AG04449 (cell line): ENCODE measurements around the gene TIGAR.

Experiments used
- CTCF ChIA-PET: fragments of 350-600 bp; formaldehyde crosslinking; extraction: SDS; loops from one replicate; lab custom pipeline; 2021; ENCODE audit warnings: antibody characterized with exemption; lab: Yijun Ruan, JAX
- POLR2A ChIA-PET: fragments of 400-600, 350-600 bp; formaldehyde crosslinking; extraction: SDS; loops from one replicate; lab custom pipeline; 2020; ENCODE audit warnings: antibody characterized with exemption, inconsistent platforms; lab: Yijun Ruan, JAX
- DNase-seq: peaks from one replicate; pipeline ENCODE4 v3.0.0-alpha.2; 2010; ENCODE audit warnings: low read depth, low spot score
- H3K4me3 ChIP-seq: 2 replicates; pipeline ENCODE4 v1.5.1; 2011; ENCODE audit warnings: low read depth, mild to moderate bottlenecking, control low read depth, low read length
- TF ChIP-seq, protein P1 (sequence below): IDR thresholded peaks from one replicate; pipeline ENCODE4 v1.5.1; 2011; ENCODE audit warnings: mild to moderate bottlenecking, moderate library complexity, low read length, control low read depth, inconsistent platforms; ENCODE audit not compliant: insufficient read depth; ENCODE audit errors: missing control alignments

Gene TIGAR

DNA sequence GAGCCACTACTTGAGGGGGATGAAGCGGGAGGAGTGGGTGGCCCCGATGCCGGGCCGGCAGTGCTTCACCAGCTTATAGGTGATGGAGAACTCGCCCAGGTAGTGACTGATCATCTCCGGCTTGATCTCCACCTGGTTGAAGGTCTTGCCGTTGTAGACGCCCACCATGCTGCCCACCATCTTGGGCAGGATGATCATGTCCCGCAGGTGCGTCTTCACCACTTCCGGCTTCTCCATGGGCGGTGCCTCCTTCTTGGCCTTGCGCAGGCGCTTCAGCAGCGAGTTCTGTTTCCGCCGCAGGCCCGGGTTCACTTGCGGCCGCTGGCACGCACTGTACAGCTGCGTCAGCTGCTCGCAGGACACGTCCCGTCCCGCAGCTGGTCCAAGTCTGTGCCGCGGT, 3.4 kb downstream of the TIGAR start:
- no peak overlapping the region for H3K4me3 ChIP-seq
- TF ChIP-seq, protein P1, sequence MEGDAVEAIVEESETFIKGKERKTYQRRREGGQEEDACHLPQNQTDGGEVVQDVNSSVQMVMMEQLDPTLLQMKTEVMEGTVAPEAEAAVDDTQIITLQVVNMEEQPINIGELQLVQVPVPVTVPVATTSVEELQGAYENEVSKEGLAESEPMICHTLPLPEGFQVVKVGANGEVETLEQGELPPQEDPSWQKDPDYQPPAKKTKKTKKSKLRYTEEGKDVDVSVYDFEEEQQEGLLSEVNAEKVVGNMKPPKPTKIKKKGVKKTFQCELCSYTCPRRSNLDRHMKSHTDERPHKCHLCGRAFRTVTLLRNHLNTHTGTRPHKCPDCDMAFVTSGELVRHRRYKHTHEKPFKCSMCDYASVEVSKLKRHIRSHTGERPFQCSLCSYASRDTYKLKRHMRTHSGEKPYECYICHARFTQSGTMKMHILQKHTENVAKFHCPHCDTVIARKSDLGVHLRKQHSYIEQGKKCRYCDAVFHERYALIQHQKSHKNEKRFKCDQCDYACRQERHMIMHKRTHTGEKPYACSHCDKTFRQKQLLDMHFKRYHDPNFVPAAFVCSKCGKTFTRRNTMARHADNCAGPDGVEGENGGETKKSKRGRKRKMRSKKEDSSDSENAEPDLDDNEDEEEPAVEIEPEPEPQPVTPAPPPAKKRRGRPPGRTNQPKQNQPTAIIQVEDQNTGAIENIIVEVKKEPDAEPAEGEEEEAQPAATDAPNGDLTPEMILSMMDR, result no peak
- CTCF ChIA-PET, result interaction anchor here (0.7 kb wide), 1 partner anchor 850 kb away, joined by 4 read pairs; no protein-coding TSS in a partner anchor
- POLR2A ChIA-PET, result no interaction called here
- no peak for DNase-seq

DNA sequence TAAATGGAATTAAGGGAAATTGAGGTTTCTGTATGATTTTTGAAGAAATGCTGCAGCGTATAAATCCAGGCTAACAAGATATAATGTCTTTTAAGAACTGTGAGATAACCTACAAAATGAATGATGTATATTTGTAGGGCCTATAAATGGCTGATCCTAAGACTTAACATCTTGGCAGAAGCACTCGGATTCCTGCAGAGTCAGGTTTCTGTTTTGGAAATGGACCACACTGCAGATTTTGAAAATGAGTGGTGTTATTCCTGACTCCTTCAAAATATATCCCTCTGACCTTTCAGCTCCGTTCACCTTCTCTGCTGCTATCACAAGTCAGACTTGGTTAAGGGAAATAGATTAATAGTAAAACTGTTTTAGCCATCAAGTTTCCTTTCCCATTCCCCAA, 5.0 kb downstream of the TIGAR start:
- ChIA-PET POLR2A (no interaction called here), CTCF (no interaction called here)
- DNase-seq, result no peak
- H3K4me3 ChIP-seq, result no peak overlapping the region
- TF ChIP-seq, protein P1, result no peak

DNA sequence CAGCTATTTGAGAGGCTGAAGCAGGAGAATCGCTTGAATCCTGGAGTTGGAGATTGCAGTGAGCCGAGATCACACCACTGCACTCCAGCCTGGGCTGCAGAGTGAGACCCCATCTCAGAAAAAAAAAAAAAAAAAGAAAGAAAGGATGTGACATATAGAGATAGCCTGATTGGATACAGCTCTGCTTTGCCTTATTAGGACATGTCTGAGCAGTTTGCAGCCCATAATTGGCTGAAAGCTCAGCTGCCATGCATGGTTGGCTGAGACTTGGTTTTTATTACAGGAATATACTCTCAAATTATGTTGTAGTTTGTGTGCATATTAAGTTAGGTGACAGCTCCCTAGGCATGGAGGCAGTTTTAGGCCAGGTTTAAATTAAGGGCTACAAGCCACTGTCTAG, 6.3 kb downstream of the TIGAR start:
- ChIA-PET POLR2A (no interaction called here), CTCF (no interaction called here)
- H3K4me3 ChIP-seq, result no peak overlapping the region
- DNase-seq, result no peak
- TF ChIP-seq, protein P1, result no peak

DNA sequence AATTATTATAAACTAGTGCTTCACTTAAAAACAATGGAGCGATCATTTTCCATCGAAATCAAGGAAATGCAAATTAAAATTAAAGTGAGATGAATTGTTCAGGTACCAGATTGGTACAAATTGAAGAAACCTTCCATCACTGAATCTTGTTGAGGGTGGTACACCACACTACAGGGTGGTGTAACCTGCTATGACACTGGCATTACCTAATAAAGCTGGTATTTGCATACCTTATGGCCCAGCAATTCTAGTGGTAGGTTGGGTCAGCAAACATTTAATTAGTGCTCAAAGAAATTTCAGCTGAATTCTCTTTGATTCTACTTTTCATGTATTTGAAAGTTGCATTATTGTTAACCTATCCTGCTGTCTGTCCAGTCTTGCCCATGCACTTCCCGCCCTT, 9.2 kb downstream of the TIGAR start:
- no peak for DNase-seq
- TF ChIP-seq, protein P1, result no peak
- no peak overlapping the region for H3K4me3 ChIP-seq
- ChIA-PET CTCF (interaction anchor here (1.4 kb wide), 1 partner anchor 22 kb away, joined by 3 read pairs; no protein-coding TSS in a partner anchor), POLR2A (no interaction called here)

GRCh38 chr12:4331221-4331620, 10.2 kb downstream of the TIGAR start:
- no peak for DNase-seq
- TF ChIP-seq, protein P1, result no peak
- ChIA-PET CTCF (interaction anchor here (1.2 to 1.4 kb wide), 2 partner anchors 9 to 10 kb away, joined by 3 to 4 read pairs; partner anchors contain the start of gene TIGAR), POLR2A (no interaction called here)
- H3K4me3 ChIP-seq, result no peak overlapping the region

DNA sequence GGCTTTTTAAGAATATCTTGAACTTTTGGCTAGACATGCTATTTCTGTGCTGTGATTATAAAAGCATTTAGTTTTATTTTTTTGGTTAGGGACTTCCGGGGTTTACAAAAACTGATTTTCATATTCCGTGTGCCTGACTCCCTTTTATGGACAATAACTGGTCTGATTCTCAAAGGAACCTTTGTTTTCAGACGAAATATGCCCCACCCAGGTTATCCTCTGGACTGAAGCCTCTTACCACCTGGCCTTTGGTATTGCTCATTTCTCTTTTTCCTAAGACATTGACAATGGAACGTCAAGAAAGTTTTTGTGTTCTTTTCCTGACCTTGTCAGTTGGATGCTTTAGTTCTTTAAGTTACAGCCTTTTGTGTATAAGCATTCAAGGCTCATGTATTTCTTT, 10.8 kb downstream of the TIGAR start:
- POLR2A ChIA-PET, result no interaction called here
- no peak overlapping the region for H3K4me3 ChIP-seq
- no peak for DNase-seq
- TF ChIP-seq, protein P1, result no peak
- CTCF ChIA-PET, result interaction anchor here (1.2 to 1.4 kb wide), 2 partner anchors 9 to 11 kb away, joined by 3 to 4 read pairs; partner anchors contain the start of gene TIGAR
